ENCODE results near the gene ATG4D.
"Not testable (repeated sequence)": the region's sequence is repeated elsewhere in the genome, so short reads cannot be mapped to it uniquely, and the experiment has no call there.

Gene ATG4D

DNA sequence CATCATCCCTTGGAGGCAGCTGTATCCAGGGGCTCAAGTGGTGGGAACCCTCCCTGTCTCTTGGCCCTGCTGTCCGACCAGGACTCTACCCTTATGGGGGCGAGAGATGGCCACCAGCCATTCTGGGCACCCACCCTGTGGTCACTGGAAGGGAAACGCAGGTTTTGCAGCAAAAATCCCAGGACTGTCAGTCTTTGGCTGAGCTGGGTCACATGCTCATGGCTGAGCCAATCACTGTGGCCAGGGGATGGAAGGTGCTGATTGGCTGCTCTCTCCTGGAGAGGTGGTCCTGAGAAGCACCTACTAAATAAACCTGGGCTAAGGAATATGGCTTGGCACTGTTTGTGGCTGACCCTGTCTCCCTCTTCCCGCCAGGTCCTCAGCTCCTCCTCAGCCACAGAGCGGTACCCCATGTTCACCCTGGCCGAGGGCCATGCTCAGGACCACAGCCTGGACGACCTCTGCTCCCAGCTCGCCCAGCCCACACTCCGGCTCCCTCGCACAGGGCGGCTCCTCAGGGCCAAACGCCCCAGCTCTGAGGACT lies 8.9 kb downstream of the ATG4D start:
- no peak for DNase-seq (ENCODE audit: low read depth in 2 of 2)

DNA sequence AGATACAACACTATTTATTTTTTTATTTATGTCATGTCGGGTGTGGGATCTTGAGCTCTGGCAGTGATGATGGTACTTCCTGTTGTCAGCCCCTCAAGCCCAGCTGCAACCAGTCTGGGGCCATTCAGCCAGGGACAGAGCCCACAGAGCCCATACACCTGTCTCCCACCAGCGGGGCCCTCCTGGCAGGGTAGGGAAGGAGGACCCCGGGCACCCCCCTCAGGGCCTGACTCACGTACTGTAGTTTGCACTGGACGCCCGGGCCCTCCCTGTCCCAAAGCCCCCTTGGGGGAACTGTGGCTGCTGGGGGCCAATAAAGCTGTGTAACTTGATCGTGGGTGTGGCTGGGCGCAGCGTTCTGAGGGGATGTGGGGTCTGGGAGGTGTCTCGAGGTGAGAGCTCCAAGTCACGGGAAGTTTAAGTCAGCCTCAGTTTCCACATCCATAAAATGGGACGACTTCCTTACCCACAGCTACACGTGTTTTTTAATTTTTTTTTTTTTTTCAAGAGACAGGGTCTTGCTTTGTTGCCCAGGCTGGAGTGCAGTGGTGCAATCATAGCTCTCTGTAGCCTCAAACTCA lies 9.5 kb downstream of the ATG4D start:
- no peak for DNase-seq (ENCODE audit: low read depth in 2 of 2)

DNA sequence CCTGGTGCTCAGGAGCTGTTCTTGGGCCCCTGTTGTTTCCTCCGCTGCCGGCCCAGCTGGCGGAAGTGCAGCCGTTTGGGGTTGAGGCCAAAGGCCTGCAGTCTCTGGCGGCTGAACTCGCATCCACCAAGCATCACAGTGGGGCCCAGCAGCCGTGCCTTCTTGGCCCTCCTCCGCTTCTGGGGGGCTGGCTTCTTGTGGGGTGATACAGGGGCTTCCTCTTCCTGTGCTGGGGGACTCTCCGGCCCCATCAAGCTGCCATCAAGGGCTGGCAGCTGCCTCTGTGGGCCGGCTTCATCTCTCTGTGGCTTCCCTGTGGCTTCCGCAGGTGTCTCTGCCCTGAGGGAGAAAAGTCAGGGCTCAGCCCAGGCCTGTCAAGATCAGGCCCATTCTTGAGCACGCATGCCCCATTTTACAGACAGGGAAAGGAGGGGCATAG lies 10.3 kb downstream of the ATG4D start:
- DNase-seq (ENCODE audit: low read depth in 2 of 2): peak; percentile 37 to 42

DNA sequence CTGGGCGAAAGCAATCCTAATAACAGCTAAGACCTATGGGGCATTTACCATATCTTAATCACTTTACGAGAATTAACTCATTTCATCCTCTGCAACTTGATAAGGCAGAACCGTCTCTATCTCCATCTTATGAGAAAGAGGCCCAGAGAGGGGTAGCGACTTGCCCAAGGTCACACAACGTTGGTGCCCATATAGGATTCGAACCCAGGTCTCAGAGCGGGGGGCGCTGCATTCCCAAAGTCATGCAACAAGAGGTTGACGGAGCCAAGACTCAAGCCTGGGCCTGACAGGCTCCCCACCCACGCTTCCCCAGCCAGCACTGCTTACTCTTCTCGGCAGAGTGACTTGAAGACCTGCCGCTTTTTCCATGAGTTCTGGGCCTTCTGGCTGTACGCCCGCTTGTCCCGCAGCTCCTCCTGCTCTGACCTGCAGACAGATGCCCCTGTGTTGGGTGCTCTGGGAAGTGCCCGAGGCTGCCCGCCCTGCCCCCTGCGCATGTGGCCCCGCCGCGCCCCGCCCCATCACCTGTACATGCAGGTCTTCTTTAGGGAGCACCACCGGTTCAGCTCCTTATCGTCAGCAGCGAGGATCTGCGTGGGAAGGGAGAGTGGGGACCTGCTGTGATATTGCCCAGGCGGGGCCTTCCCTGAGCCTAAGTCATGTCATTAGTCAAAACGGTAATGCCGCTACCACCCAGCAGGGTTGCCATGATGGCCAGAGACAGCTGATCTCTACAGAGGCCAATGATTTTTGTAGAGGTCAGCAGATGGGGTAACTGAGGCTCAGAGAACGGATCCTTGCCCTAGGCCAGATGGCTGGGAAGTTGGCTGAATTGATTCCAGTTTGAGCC lies 11.3 kb downstream of the ATG4D start:
- no peak for DNase-seq (ENCODE audit: low read depth in 2 of 2)

DNA sequence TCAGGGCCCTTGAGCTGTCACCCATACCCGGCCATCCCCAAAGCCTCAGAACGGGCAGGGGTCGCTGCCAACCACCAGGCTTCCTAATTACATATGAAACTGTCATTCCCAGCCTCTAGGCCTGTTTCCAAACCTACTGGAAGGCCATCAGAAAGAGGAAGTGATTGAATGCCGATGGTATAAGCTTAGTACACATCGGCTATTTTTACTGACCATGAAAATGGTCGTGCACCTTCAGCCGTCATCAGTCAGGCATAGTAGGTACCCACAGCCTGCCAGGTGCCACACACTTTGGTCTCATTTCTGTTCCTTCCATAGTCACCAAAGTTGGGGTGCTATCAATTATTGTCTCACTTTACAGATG lies 11.9 kb downstream of the ATG4D start:
- no peak for DNase-seq (ENCODE audit: low read depth in 2 of 2)

DNA sequence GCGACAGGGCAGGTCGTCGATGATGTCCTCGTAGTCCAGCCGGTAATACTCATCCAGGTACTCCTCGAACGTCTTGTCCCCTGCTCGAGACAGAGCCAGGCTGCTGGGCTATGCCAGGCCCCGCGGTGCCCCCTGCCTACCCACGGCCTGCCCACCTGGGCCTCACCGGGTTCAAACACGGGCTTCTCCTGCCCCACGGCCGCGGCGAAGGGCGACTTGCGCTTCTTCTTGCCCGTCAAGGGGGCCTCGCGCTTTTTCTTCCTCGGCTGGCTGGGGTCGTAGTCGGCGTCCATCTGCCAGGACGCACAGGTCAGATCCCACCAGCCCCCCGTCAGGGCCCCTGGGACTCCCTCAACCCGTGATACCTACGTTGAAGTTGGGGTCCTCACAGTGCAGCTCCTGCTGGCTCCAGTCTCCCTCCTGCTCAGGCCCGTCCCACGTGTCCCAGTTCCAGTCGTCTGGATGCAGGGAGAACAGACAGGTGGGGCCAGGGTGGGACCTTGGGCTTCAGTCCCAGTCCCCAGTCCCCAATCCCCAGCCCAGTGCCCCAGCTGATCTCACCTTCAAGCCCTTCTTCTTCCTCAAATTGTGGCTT lies 14.0 kb downstream of the ATG4D start:
- no peak for DNase-seq (ENCODE audit: low read depth in 2 of 2)

DNA sequence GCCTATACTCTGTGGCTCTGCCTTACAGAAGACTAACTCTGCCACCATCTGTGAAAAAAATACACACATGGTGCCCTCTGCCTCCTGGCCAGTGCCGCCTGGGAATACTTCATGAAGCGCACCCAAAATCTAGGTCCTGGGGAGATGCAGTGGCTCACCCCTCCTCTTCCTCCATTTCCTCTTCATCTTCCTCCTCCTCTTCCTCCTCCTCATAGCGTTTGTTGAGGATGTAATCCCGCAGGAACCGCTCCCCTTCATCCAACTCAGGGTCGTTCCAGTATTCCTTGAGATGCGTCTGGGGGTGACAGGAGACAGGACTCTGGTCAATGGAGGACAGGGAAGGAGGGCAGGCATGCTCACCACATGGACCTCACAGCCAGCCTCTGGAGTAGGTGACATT lies 16.4 kb downstream of the ATG4D start:
- no peak for DNase-seq (ENCODE audit: low read depth in 2 of 2)

DNA sequence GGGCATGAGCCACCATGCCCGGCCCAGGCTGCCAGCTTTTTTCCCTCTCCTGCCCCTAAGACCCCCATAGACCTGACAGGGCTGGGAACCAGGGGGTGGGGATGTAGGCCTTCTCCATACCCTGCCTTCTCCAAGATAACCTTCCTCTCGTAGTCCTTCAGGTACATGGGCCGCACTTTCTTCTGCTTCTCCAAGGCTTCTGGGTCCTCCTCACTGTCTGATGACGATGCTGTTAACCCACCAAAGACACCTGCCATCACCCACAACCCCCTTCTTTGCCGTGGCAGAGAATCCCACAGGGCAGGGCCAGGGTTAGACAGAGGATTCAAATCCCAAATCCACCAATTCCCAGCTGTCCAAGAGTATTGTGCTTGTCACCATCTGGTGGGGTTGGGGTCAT lies 18.9 kb downstream of the ATG4D start:
- DNase-seq (ENCODE audit: low read depth in 2 of 2): no peak

DNA sequence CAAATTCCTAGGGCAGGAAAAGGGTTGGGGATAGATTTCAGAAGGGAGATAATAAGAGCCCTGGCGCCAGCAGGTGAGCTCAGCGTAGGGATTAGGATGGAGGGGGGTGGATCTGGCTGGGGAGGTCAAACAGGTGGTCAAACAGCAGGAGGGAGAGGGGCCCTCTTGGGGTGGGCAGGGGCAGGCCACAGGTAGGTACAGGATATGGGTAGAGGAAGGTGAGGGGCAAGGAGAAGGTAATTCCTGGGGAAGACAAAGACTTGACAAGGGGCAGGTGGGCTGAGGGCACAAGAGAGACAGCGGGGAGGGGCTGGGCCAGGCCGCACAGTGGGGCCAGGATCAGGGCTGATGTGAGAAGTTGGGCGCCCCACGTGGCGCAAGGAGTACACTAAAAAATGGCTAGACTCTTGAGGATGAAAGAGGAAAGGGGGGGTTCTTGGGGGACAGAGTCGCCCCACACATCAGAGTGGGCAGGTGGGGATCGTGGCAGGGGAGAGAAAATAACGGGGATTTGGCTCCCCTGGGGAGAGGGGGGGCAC lies 21.4 kb downstream of the ATG4D start:
- no peak for DNase-seq (ENCODE audit: low read depth in 2 of 2)

DNA sequence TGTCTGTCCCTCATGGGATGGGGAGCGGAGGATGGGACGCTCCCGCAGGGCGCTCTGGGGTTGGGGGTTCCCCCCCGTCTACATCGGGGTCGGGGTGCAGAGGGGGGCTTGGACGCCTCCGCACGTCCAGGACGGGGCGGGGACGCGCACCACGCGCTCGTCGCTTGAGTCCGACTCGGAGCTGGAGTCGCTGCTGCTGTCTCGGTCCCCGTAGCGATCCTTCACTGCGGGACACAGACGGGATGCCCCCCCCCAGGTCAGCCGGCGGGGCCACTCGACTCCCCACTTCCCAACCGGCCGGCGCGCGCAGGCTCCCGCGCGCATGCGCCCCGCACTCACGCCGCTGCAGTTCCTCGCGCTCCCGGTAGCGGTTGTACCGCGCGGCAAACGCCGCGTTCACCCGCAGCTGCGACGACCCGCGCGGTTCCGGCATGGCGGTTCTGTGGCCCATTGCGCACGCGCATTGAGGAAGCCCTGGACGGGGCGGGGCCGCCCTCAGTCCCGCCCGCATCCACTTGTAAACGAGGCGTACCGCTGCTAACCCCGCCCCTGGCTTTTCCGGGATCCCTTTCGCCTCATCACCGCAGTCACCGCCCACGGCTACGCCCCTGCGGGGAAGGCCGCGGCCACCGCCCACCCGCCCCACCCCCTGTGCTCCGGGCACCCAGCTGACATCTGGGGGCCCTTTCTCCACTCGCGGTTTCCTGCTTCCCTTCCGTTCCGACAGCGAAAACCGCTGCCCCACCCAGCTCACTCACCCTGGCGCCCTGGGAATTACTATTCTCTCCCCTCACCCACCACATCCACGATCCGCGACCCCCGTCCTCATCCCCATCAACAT lies 22.1 kb downstream of the ATG4D start, which contains the start of gene KRI1:
Gene KRI1, minus strand, starts transcription at position 444 of the 841 bp plus-strand sequence. Its CDS starts 11 bp downstream, at position 433.
- DNase-seq (ENCODE audit: low read depth in 2 of 2): peak; percentile 98

DNA sequence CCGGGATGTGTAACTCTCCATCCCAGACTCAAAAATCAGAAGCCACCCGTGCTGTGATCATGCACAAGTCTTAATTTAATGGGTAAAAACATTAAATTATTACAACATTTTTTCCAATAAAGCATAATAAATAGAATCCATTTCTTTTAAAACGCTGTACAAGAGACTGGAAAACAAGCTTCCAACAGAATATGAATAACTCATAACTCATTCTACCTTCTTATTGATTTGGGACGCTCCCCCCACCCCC lies 22.6 kb downstream of the ATG4D start:
- no peak for DNase-seq (ENCODE audit: low read depth in 2 of 2)

DNA sequence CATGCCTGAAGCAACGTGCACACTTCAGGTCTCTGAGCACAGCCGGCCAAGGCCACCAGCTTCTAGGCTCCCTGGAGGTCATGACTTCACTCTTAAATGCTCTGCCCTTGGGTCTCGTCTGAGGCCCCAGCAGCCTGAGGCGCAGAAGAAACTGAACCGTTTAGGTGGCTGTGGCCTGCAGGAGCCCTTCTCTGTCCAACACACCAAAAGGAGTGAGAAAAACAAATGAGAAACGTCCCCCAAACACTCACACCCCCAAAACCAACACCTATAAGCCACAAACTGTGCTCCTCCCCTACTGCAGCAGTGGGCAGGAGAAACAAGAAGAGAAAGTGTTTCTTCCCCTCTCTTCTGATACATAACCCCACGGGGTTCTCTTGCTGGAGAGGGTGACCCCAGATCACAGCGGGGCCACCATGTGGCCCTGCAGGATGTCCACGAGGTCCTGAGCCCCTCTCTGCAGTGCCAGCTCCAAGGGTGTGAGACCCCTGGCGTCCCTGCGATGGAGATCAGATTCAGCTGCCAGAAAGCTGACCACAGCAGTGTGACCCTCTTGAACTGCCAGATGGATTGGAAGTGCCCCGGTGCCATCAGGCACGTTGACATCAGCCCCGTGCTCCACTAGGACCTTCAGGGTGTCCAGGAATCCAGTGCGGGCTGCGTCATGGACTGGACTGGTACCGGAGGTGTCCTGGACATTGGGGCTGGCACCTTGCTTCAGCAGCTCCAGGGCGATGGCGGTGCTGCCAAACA lies 23.1 kb downstream of the ATG4D start:
- peak; percentile 31 to 33 for DNase-seq (ENCODE audit: low read depth in 2 of 2)

DNA sequence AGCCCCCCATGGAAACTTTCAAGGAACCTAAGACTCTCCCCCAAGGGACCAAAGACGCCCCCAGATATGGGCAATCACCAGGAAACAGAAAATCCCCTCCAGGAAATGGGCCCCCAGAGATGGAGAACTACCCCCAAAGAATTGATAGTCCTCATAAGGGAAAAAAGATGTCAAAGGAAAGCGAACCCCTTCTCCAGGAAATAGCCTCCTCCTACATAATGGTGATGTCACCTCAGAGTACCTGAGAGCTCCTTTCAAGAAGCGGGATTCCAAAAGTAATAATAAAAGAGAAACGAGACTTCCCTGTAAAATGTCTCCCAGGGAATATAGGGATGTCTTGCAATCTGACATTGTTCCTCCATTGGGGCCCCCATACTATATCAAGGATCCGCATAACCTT lies 24.0 kb downstream of the ATG4D start:
- no peak for DNase-seq (ENCODE audit: low read depth in 2 of 2)

DNA sequence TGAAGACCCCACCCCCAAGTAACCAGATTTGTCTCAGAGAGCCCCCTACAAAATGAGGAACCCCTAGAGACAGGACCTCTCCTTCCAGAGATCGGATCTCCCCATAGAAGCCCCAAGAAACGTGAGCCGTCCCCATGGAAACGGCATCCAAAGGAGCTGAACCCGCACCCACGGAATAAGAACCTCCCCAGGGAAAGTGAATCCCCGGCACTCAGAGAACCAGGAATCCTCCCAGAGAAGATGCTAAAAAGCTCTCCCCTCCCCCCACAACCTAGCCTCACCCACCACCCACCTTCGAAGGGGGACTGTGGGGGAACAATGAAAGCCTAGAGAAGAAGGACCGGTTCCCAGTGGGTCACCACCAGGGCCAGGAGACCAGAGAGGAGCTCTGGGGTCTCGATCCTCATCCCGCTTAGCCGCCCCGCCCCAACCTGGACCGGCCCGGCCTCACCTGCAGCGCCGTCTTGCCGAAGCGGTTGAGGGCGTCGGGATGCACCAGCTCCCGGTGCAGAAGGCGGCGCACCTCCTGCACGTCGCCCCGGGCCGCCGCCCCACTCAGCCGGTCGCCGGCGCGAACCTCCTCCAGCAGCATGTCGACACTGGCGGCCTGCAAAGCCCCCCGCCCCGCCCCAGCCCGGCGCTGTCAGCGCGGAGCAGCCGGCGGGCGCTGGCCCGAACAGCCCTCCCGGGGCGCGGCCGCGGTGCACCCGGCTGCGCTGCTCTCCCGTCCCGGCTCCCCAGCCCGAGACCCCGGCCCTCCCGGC lies 24.5 kb downstream of the ATG4D start:
- peak in 1 of 2 donors; percentile 31 for DNase-seq (ENCODE audit: low read depth in 2 of 2)

DNA sequence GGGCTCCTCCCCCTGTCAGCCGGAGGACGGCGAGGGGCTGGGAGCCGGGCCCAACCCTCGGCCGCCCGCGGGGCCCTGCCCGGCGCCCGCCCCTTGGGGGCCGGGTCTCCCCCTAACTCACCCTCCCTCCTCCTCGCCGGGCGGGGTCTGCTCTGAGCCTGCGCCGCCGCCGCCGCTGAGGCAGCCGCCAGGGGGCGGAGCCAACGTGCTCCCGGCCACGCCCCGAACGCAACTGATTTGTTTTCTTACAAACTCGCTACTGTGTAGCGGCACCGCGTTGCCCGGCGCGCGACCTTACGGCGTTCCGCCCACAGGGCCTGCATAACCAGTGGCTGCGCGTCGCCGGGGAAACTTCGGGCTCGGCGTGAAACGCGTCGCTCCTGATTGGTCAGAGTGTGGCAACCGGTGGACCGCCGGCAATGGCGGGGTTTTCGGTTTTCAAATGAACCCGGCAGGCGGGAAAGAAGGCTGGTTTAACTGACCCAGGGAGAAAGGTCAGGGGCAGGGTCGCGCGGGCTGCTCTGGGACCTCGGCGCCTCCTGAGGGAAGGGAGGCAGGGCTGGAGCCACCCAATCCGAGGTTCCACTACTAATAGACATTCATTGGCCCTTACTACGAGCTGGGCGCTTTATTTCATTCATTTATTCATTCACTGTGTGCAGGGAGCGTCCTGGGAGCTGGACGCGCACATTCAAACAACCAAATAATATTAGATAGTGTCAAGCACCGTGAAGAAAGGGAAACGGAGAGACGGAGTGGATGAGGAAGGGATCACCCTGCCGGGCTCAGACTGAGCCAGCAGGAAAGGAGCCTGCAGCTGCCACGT lies 25.3 kb downstream of the ATG4D start, which contains the start of gene CDKN2D:
Gene CDKN2D, minus strand, starts transcription at position 154 of the 826 bp plus-strand sequence. CDS start 326 bp downstream, outside the sequence.
- peak; percentile 99 for DNase-seq (ENCODE audit: low read depth in 2 of 2)

DNA sequence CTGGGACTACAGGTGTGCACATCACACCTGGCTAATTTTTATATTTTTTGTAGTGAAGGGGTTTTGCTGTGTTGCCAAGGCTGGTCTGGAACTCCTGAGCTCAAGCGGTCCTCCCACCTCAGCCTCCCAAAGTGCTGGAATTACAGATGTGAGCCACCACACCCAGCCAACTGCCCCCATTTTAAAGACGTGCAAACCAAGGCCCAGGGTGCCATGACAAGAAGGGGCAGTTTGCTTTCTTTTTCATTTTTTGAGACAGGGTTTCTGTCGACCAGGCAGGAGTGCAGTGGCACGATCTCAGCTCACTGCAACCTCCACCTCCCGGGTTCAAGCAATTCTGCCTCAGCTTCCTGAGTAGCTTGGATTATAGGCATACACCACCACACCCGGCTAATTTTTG lies 30.1 kb downstream of the ATG4D start:
- DNase-seq (ENCODE audit: low read depth in 2 of 2): not testable (repeated sequence)

DNA sequence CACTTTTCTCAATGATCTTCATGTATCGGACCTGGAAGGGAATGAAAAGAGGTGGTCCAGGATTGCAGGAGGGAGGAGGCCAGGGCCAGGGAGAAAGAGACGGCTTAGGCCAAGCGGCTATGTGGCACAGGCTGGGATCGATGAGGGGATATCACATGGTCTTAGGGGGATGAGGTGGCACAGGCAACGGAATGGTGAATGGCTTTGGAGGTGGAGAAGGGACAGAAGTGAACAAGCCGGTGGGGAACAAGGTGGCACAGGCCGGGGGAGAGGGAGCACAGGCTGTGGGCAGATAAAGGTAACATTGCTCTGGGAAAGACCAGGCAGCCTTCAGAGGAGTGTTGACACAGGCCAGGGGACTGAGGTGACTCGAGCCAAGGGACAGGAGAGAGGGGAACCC lies 30.8 kb downstream of the ATG4D start:
- no peak for DNase-seq (ENCODE audit: low read depth in 2 of 2)

DNA sequence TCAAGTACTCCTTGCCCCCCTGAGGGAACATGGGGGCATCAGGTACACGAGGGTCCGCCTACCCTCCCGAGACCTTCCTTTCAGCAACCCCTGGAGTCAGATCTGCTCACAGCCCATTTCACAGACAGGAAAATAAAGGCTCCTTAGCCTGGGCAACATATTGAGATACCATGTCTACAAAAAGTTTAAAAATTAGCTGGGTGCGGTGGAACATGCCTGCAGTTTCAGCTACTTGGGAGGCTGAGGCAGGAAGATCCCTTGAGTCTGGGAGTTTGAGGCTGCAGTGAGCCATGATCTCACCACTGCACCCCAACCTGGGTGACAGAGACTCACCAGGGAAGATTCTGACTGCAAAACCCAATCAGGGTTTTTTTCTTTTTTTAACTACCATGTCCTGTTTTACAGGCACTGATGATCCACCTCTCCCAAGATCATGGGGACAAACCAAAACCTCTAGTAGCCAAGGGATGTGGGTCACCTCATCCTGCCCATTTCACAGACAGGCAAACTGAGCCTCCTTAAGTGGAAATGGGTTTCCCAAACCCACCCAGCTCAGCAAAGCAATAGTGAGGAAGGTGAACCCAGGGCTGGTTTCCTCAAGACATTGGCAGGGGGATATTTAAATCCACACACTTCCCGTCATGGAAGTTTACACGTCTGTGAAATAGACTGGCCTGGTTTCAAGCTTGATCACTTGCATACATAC lies 31.5 kb downstream of the ATG4D start:
- DNase-seq (ENCODE audit: low read depth in 2 of 2): no peak

DNA sequence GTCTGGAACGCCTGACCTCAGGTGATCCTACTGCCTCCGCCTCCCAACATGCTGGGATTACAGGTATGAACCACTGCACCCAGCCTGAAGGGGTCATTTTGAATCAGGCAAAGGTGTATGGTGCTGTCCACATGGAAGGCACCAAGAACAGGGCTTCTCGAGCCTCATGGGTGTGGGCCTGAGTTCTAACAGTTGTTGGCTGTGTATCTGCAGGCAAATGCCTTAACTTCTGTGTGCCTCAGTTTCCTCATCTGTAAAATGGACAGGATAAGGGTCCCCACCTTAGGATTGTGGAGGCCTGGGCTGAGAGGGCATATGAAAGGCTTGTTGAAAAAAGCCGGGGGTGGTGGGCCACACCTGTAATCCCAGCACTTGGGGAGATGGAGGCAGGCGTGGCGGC lies 34.2 kb downstream of the ATG4D start:
- DNase-seq (ENCODE audit: low read depth in 2 of 2): no peak

Data from stimulated activated CD8-positive, alpha-beta memory T cell treated with anti-CD3 and anti-CD28 coated beads, Interleukin-2, amount 100 ng/mL, for 1 hour (primary cell).